Measurements from ENCODE around the gene PADI2. TPM values are rescaled to one million over a fixed set of nuclear protein-coding genes. Genes with fewer than 3 reads are reported as not detected.

The PADI2 gene
- total RNA-seq, 1 donor from 2014 or later: 15.2 TPM

- DNase-seq (ENCODE audit: low read depth): no peak
- peak overlapping the region; percentile 52 for H3K4me3 ChIP-seq (ENCODE audit: low read depth, low read length)
- TF ChIP-seq CTCF (conservative IDR thresholded peaks at IDR 0.05; ENCODE audit: low read depth, low read length): no peak
Measured at GRCh38 chr1:17117451-17118265, 1.6 kb downstream of the PADI2 start.

- DNase-seq (ENCODE audit: low read depth): no peak
- H3K4me3 ChIP-seq (ENCODE audit: low read depth, low read length): no peak overlapping the region
- no peak for TF ChIP-seq CTCF (conservative IDR thresholded peaks at IDR 0.05; ENCODE audit: low read depth, low read length)
Measured at GRCh38 chr1:17116643-17117042, 2.6 kb downstream of the PADI2 start.

GRCh38 chr1:17113963-17114362, 5.3 kb downstream of the PADI2 start:
- no peak for TF ChIP-seq CTCF (conservative IDR thresholded peaks at IDR 0.05; ENCODE audit: low read depth, low read length)
- no peak for DNase-seq (ENCODE audit: low read depth)
- H3K4me3 ChIP-seq (ENCODE audit: low read depth, low read length): no peak overlapping the region

- no peak for DNase-seq (ENCODE audit: low read depth)
- no peak for TF ChIP-seq CTCF (conservative IDR thresholded peaks at IDR 0.05; ENCODE audit: low read depth, low read length)
- H3K4me3 ChIP-seq (ENCODE audit: low read depth, low read length): no peak overlapping the region
Measured at GRCh38 chr1:17112496-17113236, 6.6 kb downstream of the PADI2 start.

- DNase-seq (ENCODE audit: low read depth): no peak
- no peak overlapping the region for H3K4me3 ChIP-seq (ENCODE audit: low read depth, low read length)
- TF ChIP-seq CTCF (conservative IDR thresholded peaks at IDR 0.05; ENCODE audit: low read depth, low read length): no peak
Measured at GRCh38 chr1:17112076-17112475, 7.2 kb downstream of the PADI2 start.

- no peak for DNase-seq (ENCODE audit: low read depth)
- H3K4me3 ChIP-seq (ENCODE audit: low read depth, low read length): no peak overlapping the region
- no peak for TF ChIP-seq CTCF (conservative IDR thresholded peaks at IDR 0.05; ENCODE audit: low read depth, low read length)
Measured at GRCh38 chr1:17110555-17110926, 8.7 kb downstream of the PADI2 start.

Data from epithelial cell of proximal tubule (primary cell).